HEK293 (cell line): Measurements from ENCODE around the gene CECR2.

Experiments
- CTCF ChIA-PET: fragments of 350-600 bp; formaldehyde crosslinking; extraction: SDS; loops from one replicate; lab custom pipeline; 2021; ENCODE audit warnings: antibody characterized with exemption; lab: Yijun Ruan, JAX
- POLR2A ChIA-PET: fragments of 300-600 bp; formaldehyde crosslinking; extraction: SDS; loops from one replicate; lab custom pipeline; 2020; ENCODE audit warnings: antibody characterized with exemption, inconsistent platforms; lab: Yijun Ruan, JAX
- H3K27ac ChIP-seq: fragments of 200-500 bp; sonication (Bioruptor generic); 2 replicates; pipeline ENCODE4 v1.5.1; 2014; ENCODE audit warnings: low read depth, low read length, control low read depth, inconsistent platforms; ENCODE audit errors: extremely low read depth
- H3K36me3 ChIP-seq, 2 experiments: fragments of 200-500 bp in 1 of 2; sonication (Bioruptor generic) in 1 of 2; 1 replicate in 1 of 2; 2 replicates in 1 of 2; pipeline ENCODE4 v1.5.1; 2014 to 2017; ENCODE audit warnings: inconsistent platforms in 2 of 2, low read length in 2 of 2; ENCODE audit not compliant: control insufficient read depth in 2 of 2, insufficient read depth in 1 of 2
- H3K4me1 ChIP-seq: fragments of 200-500 bp; sonication (Bioruptor generic); 2 replicates; pipeline ENCODE4 v1.5.1; 2014; ENCODE audit warnings: mild to moderate bottlenecking, low read length, inconsistent platforms; ENCODE audit not compliant: control insufficient read depth, insufficient read depth
- H3K4me3 ChIP-seq: 2 replicates; pipeline ENCODE4 v1.5.1; 2011; ENCODE audit warnings: low read depth, mild to moderate bottlenecking, control low read depth, low read length, moderate library complexity
- H3K9me3 ChIP-seq: fragments of 200-500 bp; sonication (Bioruptor generic); 2 replicates; pipeline ENCODE4 v1.5.1; 2014; ENCODE audit warnings: low read depth, low read length, inconsistent platforms; ENCODE audit not compliant: control insufficient read depth, insufficient read depth
- MEIS1 ChIP-seq: sonication (generic); formaldehyde crosslinking; IDR thresholded peaks from 2 replicates; pipeline ENCODE4 v1.8.1; 2022; ENCODE audit warnings: missing genetic modification reagents, mild to moderate bottlenecking, borderline replicate concordance
- PRDM10 ChIP-seq: fragments of 450-650 bp; formaldehyde crosslinking; IDR thresholded peaks from 2 replicates; pipeline ENCODE4 v1.5.1; 2016; ENCODE audit warnings: missing biosample characterization, missing genetic modification characterization
- SP7 ChIP-seq: fragments of 450-650 bp; formaldehyde crosslinking; IDR thresholded peaks from 2 replicates; pipeline ENCODE4 v1.5.1; 2016; ENCODE audit warnings: missing biosample characterization, missing genetic modification characterization
- ZNF155 ChIP-seq: fragments of 450-650 bp; formaldehyde crosslinking; IDR thresholded peaks from 2 replicates; pipeline ENCODE4 v1.5.1; 2016; ENCODE audit warnings: missing biosample characterization, missing genetic modification characterization
- ZNF169 ChIP-seq: fragments of 450-650 bp; formaldehyde crosslinking; IDR thresholded peaks from 2 replicates; pipeline ENCODE4 v1.5.1; 2016; ENCODE audit warnings: missing biosample characterization, missing genetic modification characterization
- ZNF2 ChIP-seq: fragments of 450-650 bp; formaldehyde crosslinking; IDR thresholded peaks from 2 replicates; pipeline ENCODE4 v1.5.1; 2016; ENCODE audit warnings: missing biosample characterization, missing genetic modification characterization
- ZNF24 ChIP-seq: fragments of 450-650 bp; formaldehyde crosslinking; IDR thresholded peaks from 2 replicates; pipeline ENCODE4 v1.5.1; 2016; ENCODE audit warnings: missing biosample characterization, missing genetic modification characterization
- ZNF280C ChIP-seq: fragments of 450-650 bp; formaldehyde crosslinking; IDR thresholded peaks from 2 replicates; pipeline ENCODE4 v1.5.1; 2016; ENCODE audit warnings: missing biosample characterization, missing genetic modification characterization
- ZNF280D ChIP-seq: fragments of 450-650 bp; formaldehyde crosslinking; IDR thresholded peaks from 2 replicates; pipeline ENCODE4 v1.5.1; 2016; ENCODE audit warnings: missing biosample characterization, missing genetic modification characterization
- ZNF341 ChIP-seq: fragments of 450-650 bp; formaldehyde crosslinking; IDR thresholded peaks from 2 replicates; pipeline ENCODE4; 2016; ENCODE audit warnings: low read depth, missing biosample characterization, missing genetic modification characterization
- ZNF473 ChIP-seq: fragments of 450-650 bp; formaldehyde crosslinking; IDR thresholded peaks from 2 replicates; pipeline ENCODE4 v1.5.1; 2017; ENCODE audit warnings: missing biosample characterization, missing genetic modification characterization
- ZNF501 ChIP-seq: fragments of 450-650 bp; formaldehyde crosslinking; IDR thresholded peaks from 2 replicates; pipeline ENCODE4 v1.5.1; 2016; ENCODE audit warnings: missing biosample characterization, missing genetic modification characterization
- ZNF514 ChIP-seq: fragments of 450-650 bp; formaldehyde crosslinking; IDR thresholded peaks from 2 replicates; pipeline ENCODE4 v1.5.1; 2016; ENCODE audit warnings: missing biosample characterization, missing genetic modification characterization
- ZNF560 ChIP-seq: fragments of 450-650 bp; formaldehyde crosslinking; IDR thresholded peaks from 2 replicates; pipeline ENCODE4 v1.5.1; 2017; ENCODE audit warnings: missing biosample characterization, missing genetic modification characterization, borderline replicate concordance
- ZNF580 ChIP-seq: fragments of 450-650 bp; formaldehyde crosslinking; IDR thresholded peaks from 2 replicates; pipeline ENCODE4 v1.5.1; 2016; ENCODE audit warnings: missing biosample characterization, missing genetic modification characterization
- ZNF610 ChIP-seq: fragments of 450-650 bp; formaldehyde crosslinking; IDR thresholded peaks from 2 replicates; pipeline ENCODE4 v1.5.1; 2016; ENCODE audit warnings: missing biosample characterization, missing genetic modification characterization, borderline replicate concordance
- ZNF623 ChIP-seq: fragments of 450-650 bp; formaldehyde crosslinking; IDR thresholded peaks from 2 replicates; pipeline ENCODE4 v1.5.1; 2016; ENCODE audit warnings: missing biosample characterization, missing genetic modification characterization
- ZNF654 ChIP-seq: fragments of 450-650 bp; formaldehyde crosslinking; IDR thresholded peaks from 2 replicates; pipeline ENCODE4 v1.5.1; 2016; ENCODE audit warnings: low read depth, missing biosample characterization, missing genetic modification characterization
- ZNF707 ChIP-seq: fragments of 450-650 bp; formaldehyde crosslinking; IDR thresholded peaks from 2 replicates; pipeline ENCODE4 v1.5.1; 2016; ENCODE audit warnings: missing biosample characterization, missing genetic modification characterization
- ZNF76 ChIP-seq: fragments of 450-650 bp; formaldehyde crosslinking; IDR thresholded peaks from 2 replicates; pipeline ENCODE4; 2016; ENCODE audit warnings: low read depth, missing biosample characterization, missing genetic modification characterization, borderline replicate concordance
- ZSCAN5A ChIP-seq: fragments of 450-650 bp; formaldehyde crosslinking; IDR thresholded peaks from 2 replicates; pipeline ENCODE4 v1.5.1; 2016; ENCODE audit warnings: missing biosample characterization, missing genetic modification characterization

CECR2 gene

GRCh38 chr22:17470880-17471500, 101.7 kb downstream of the CECR2 start (continued):
- TF ChIP-seq ZNF280C (tag by site-specific recombination), result no peak
- TF ChIP-seq PRDM10 (tag by site-specific recombination), result no peak
- no peak for TF ChIP-seq ZNF514
- no peak for TF ChIP-seq ZNF707 (tag by site-specific recombination)
- no peak for TF ChIP-seq ZNF501
- TF ChIP-seq SP7, result no peak
- no peak for TF ChIP-seq ZNF341
- no peak for TF ChIP-seq ZNF654
- no peak for TF ChIP-seq ZNF24 (tag by site-specific recombination)
- no peak for TF ChIP-seq ZNF560 (tag by site-specific recombination)

- H3K27ac ChIP-seq, result no peak overlapping the region
- H3K4me3 ChIP-seq, result no peak overlapping the region
- H3K4me1 ChIP-seq, result peaks cover 8% of the 10 kb centered on the region
- CTCF ChIA-PET, result no interaction called here
- no peaks in the 10 kb centered on the region for H3K36me3 ChIP-seq
- POLR2A ChIA-PET, result interaction anchor here (0.5 to 1.0 kb wide), 3 partner anchors 103 to 179 kb away, joined by 3 to 5 read pairs (median 4); partner anchors contain the start of gene CECR2
- no peaks in the 10 kb centered on the region for H3K9me3 ChIP-seq
- TF ChIP-seq ZSCAN5A (no peak), MEIS1 (CRISPR knock-in tag) (no peak), ZNF610 (tag by site-specific recombination) (no peak), ZNF76 (tag by site-specific recombination) (no peak), ZNF623 (no peak), ZNF473 (tag by site-specific recombination) (no peak), ZNF169 (tag by site-specific recombination) (no peak), PRDM10 (tag by site-specific recombination) (no peak), ZNF280D (no peak), ZNF155 (tag by site-specific recombination) (no peak), ZNF2 (tag by site-specific recombination) (no peak), ZNF580 (tag by site-specific recombination) (no peak)
Observed at GRCh38 chr22:17471886-17472535, 102.8 kb downstream of the CECR2 start.
